GM12892 (cell line): ENCODE results near the gene TMEM201.

Experiments
- POLR2A ChIP-seq: IDR thresholded peaks from 2 replicates; pipeline ENCODE4 v1.6.1; 2011; ENCODE audit warnings: low read depth, low read length, control low read depth
- TAF1 ChIP-seq: IDR thresholded peaks from 2 replicates; pipeline ENCODE4 v1.6.1; 2011; ENCODE audit warnings: low read depth, mild to moderate bottlenecking, control low read depth, low read length, borderline replicate concordance

- TF ChIP-seq POLR2A, result no peak
- no peak for TF ChIP-seq TAF1
Measured at GRCh38 chr1:9633493-9633892, 44.8 kb downstream of the TMEM201 start.
